IgD-negative memory B cell (primary cell): ENCODE results near the gene E2F6. TPM values are rescaled to one million over a fixed set of nuclear protein-coding genes. Genes with fewer than 3 reads are reported as not detected.

Source experiments
- polyA plus RNA-seq: library from polyadenylated mRNA; unstranded; fragments of 300-500 nt; fragmentation: Illumina TruSeq; gene quantifications from one replicate; pipeline ENCODE4 v1.2.3, GENCODE V29; 2021

Gene E2F6
- polyA plus RNA-seq, 1 donor from 2014 or later = 4.4 TPM

Other genes with a start within 250 kb of the E2F6 start
- gene ROCK2, start 121.5 kb downstream of the E2F6 start, polyA plus RNA-seq = 13.3 TPM
- not detected for gene GREB1, start 67.9 kb upstream of the E2F6 start, polyA plus RNA-seq
- not detected for gene NTSR2, start 204.0 kb upstream of the E2F6 start, polyA plus RNA-seq